ENCODE results near the gene PHACTR1. TPM values are rescaled to one million over a fixed set of nuclear protein-coding genes. Genes with fewer than 3 reads are reported as not detected.

Gene PHACTR1
- total RNA-seq, 2 experiments from 2014 or later, result 1.3 to 2.3 TPM

- Histone ChIP-seq H3K36me3 (ENCODE audit: insufficient read depth, low read length) (no peaks in the 10 kb centered on the region), H3K4me1 (ENCODE audit: insufficient read depth, low read length) (no peaks in the 10 kb centered on the region), H3K4me3 (ENCODE audit: low read length) (no peak overlapping the region), H3K27ac (ENCODE audit: low read depth in 1 of 2, low read length in 2 of 2) (no peak overlapping the region), H3K27me3 (ENCODE audit: control insufficient read depth in 1 of 2, insufficient read depth in 2 of 2, low read length in 2 of 2) (no peaks in the 10 kb centered on the region), H3K9me3 (ENCODE audit: control insufficient read depth in 1 of 2, insufficient read depth in 1 of 2, low read length in 2 of 2) (no peaks in the 10 kb centered on the region)
- Mint-ChIP-seq H3K4me3 (no peak overlapping the region), H3K9me3 (peaks cover 7% of the 10 kb centered on the region), H3K4me1 (ENCODE audit: low read depth) (no peaks in the 10 kb centered on the region), H3K27ac (no peak overlapping the region), H3K36me3 (ENCODE audit: low read depth) (no peaks in the 10 kb centered on the region), H3K27me3 (peaks cover 18% of the 10 kb centered on the region)
- CTCF ChIA-PET, result no interaction called here
- ATAC-seq (ENCODE audit: poor library complexity), result no peak
- intact Hi-C loops (cut with DNase I, micrococcal nuclease), result no loop called here
- no peak for DNase-seq
- POLR2A ChIA-PET, result no interaction called here
- no peak for TF ChIP-seq CTCF (IDR thresholded peaks at IDR 0.05)
Observed at GRCh38 chr6:12993283-12993898, 276.8 kb downstream of the PHACTR1 start.

DNA sequence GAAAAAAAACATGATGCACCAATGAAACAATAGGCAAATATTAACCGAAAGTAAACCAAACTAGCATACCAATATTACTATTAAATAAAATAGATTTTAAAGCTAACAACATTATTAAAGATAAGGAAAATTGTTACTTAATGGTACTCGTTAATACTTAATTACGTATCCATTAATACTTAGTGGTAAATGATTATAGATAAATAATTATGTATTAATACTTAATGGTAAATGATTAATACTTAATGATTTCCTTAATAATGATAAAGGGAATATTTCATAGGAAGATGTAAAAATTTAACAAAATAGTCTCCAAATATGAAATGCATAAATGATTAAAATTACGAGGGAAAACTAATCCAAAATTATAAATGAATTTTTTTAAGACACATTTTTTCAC, 278.9 kb downstream of the PHACTR1 start:
- no peak overlapping the region for H3K27ac Mint-ChIP-seq
- no peaks in the 10 kb centered on the region for H3K9me3 ChIP-seq (ENCODE audit: control insufficient read depth in 1 of 2, insufficient read depth in 1 of 2, low read length in 2 of 2)
- H3K27me3 Mint-ChIP-seq, result peaks cover 17% of the 10 kb centered on the region
- DNase-seq (no peak), ATAC-seq (ENCODE audit: poor library complexity) (no peak)
- no peak overlapping the region for H3K4me3 Mint-ChIP-seq
- intact Hi-C loops (cut with DNase I, micrococcal nuclease), result no loop called here
- H3K9me3 Mint-ChIP-seq, result peaks cover 7% of the 10 kb centered on the region
- no peaks in the 10 kb centered on the region for H3K36me3 ChIP-seq (ENCODE audit: insufficient read depth, low read length)
- no peak for TF ChIP-seq CTCF (IDR thresholded peaks at IDR 0.05)
- no peaks in the 10 kb centered on the region for H3K4me1 Mint-ChIP-seq (ENCODE audit: low read depth)
- H3K36me3 Mint-ChIP-seq (ENCODE audit: low read depth), result no peaks in the 10 kb centered on the region
- POLR2A ChIA-PET, result no interaction called here
- H3K27me3 ChIP-seq (ENCODE audit: control insufficient read depth in 1 of 2, insufficient read depth in 2 of 2, low read length in 2 of 2), result no peaks in the 10 kb centered on the region
- CTCF ChIA-PET, result no interaction called here
- no peaks in the 10 kb centered on the region for H3K4me1 ChIP-seq (ENCODE audit: insufficient read depth, low read length)
- H3K27ac ChIP-seq (ENCODE audit: low read depth in 1 of 2, low read length in 2 of 2), result no peak overlapping the region
- no peak overlapping the region for H3K4me3 ChIP-seq (ENCODE audit: low read length)

- Histone ChIP-seq H3K4me3 (ENCODE audit: low read length) (no peak overlapping the region), H3K9me3 (ENCODE audit: control insufficient read depth in 1 of 2, insufficient read depth in 1 of 2, low read length in 2 of 2) (no peaks in the 10 kb centered on the region), H3K36me3 (ENCODE audit: insufficient read depth, low read length) (no peaks in the 10 kb centered on the region), H3K4me1 (ENCODE audit: insufficient read depth, low read length) (no peaks in the 10 kb centered on the region), H3K27me3 (ENCODE audit: control insufficient read depth in 1 of 2, insufficient read depth in 2 of 2, low read length in 2 of 2) (no peaks in the 10 kb centered on the region), H3K27ac (ENCODE audit: low read depth in 1 of 2, low read length in 2 of 2) (no peak overlapping the region)
- H3K36me3 Mint-ChIP-seq (ENCODE audit: low read depth), result no peaks in the 10 kb centered on the region
- intact Hi-C loops (cut with DNase I, micrococcal nuclease), result no loop called here
- CTCF ChIA-PET, result no interaction called here
- H3K27ac Mint-ChIP-seq, result no peak overlapping the region
- TF ChIP-seq CTCF (IDR thresholded peaks at IDR 0.05), result no peak
- H3K4me1 Mint-ChIP-seq (ENCODE audit: low read depth), result no peaks in the 10 kb centered on the region
- no peak overlapping the region for H3K4me3 Mint-ChIP-seq
- DNase-seq (no peak), ATAC-seq (ENCODE audit: poor library complexity) (no peak)
- POLR2A ChIA-PET, result no interaction called here
- peaks cover 2% of the 10 kb centered on the region for H3K27me3 Mint-ChIP-seq
- H3K9me3 Mint-ChIP-seq, result no peaks in the 10 kb centered on the region
Observed at GRCh38 chr6:13000537-13000936, 284.0 kb downstream of the PHACTR1 start.

Data from CD4-positive, alpha-beta T cell (primary cell).